ENCODE measurements around the gene JARID2.
"Not testable (repeated sequence)": the region's sequence is repeated elsewhere in the genome, so short reads cannot be mapped to it uniquely, and the experiment has no call there.

Gene JARID2

GRCh38 chr6:15401120-15401519 is 155.3 kb downstream of the JARID2 start:
- no peak for DNase-seq (ENCODE audit: low read depth)

- DNase-seq (ENCODE audit: low read depth): no peak
These were observed 155.9 kb downstream of the JARID2 start for GRCh38 chr6:15401769-15402250.

GRCh38 chr6:15402406-15403045 is 156.7 kb downstream of the JARID2 start:
- DNase-seq (ENCODE audit: low read depth): no peak

- DNase-seq (ENCODE audit: low read depth): no peak
These were observed 157.4 kb downstream of the JARID2 start for GRCh38 chr6:15403094-15403755.

- DNase-seq (ENCODE audit: low read depth): no peak
These were observed 158.8 kb downstream of the JARID2 start for GRCh38 chr6:15404685-15404980.

- DNase-seq (ENCODE audit: low read depth): no peak
These were observed 159.5 kb downstream of the JARID2 start for GRCh38 chr6:15405129-15406068.

- DNase-seq (ENCODE audit: low read depth): no peak
These were observed 160.6 kb downstream of the JARID2 start for GRCh38 chr6:15406452-15406851.

- DNase-seq (ENCODE audit: low read depth): no peak
These were observed 162.1 kb downstream of the JARID2 start for GRCh38 chr6:15408008-15408407.

- no peak for DNase-seq (ENCODE audit: low read depth)
These were observed 162.9 kb downstream of the JARID2 start for GRCh38 chr6:15408758-15409157.

- DNase-seq (ENCODE audit: low read depth): no peak
These were observed 163.6 kb downstream of the JARID2 start for GRCh38 chr6:15409301-15410125.

- no peak for DNase-seq (ENCODE audit: low read depth)
These were observed 164.2 kb downstream of the JARID2 start for GRCh38 chr6:15410126-15410391.

GRCh38 chr6:15410752-15411151 is 164.9 kb downstream of the JARID2 start:
- no peak for DNase-seq (ENCODE audit: low read depth)

GRCh38 chr6:15411766-15412165 is 165.9 kb downstream of the JARID2 start:
- no peak for DNase-seq (ENCODE audit: low read depth)

- DNase-seq (ENCODE audit: low read depth): no peak
These were observed 166.9 kb downstream of the JARID2 start for GRCh38 chr6:15412767-15413166.

- no peak for DNase-seq (ENCODE audit: low read depth)
These were observed 167.8 kb downstream of the JARID2 start for GRCh38 chr6:15413466-15414234.

- no peak for DNase-seq (ENCODE audit: low read depth)
These were observed 168.4 kb downstream of the JARID2 start for GRCh38 chr6:15414235-15414612.

GRCh38 chr6:15415622-15416021 is 169.8 kb downstream of the JARID2 start:
- DNase-seq (ENCODE audit: low read depth): not testable (repeated sequence)

GRCh38 chr6:15416932-15417509 is 171.2 kb downstream of the JARID2 start:
- no peak for DNase-seq (ENCODE audit: low read depth)

GRCh38 chr6:15417811-15418210 is 171.9 kb downstream of the JARID2 start:
- DNase-seq (ENCODE audit: low read depth): no peak

- no peak for DNase-seq (ENCODE audit: low read depth)
These were observed 173.6 kb downstream of the JARID2 start for GRCh38 chr6:15419493-15419892.

- DNase-seq (ENCODE audit: low read depth): no peak
These were observed 175.1 kb downstream of the JARID2 start for GRCh38 chr6:15420959-15421438.
